Measurements from ENCODE around the gene IFNAR1. TPM values are rescaled to one million over a fixed set of nuclear protein-coding genes. Genes with fewer than 3 reads are reported as not detected.

The IFNAR1 gene
- total RNA-seq, 2 donors from 2014 or later, result 11.7 to 16.9 TPM

DNA sequence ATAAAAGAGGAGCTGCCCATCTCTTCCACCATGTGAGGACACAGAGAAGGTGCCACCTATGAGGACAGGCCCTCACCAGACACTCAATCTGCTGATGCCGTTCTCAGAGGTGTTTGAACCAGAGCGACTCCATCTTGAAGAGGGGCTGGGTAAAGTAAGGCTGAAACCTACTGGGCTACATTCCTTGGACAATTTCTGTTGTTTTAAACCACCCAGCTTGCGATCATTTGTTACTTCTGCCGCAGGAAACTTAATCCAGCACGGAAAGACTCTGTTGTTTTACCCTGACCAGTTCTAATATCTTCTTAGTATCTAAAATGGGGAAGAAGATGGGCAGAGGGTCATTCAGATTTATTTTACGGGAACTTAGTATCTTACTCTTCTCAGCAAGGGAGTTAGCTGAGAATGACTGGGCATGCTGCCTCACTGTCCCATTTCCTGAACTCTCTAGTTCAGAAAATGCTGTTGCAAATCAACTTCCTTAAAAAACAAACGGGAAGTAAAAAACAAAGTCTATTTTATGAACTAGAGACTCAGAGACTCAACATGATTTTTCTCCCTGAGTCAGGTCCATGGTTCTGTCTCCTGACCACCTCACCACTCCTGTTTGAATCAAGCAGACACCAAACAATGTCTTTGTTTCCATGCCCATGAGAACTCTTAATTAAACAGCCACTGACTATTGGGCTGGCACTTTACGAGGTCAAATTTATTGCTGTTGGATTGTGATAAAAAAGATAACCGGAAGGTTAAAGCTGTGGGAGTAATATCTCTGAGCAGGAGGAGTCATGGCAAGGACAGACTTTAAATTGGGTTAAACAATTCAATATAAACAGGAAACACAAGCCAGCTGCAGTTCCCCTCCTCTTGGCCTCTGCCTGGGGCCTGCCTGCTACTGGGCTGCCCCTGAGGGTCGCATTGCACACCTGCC lies 23.8 kb upstream of the IFNAR1 start:
- Mint-ChIP-seq H3K27me3 (ENCODE audit: insufficient read depth) (no peaks in the 10 kb centered on the region), H3K36me3 (ENCODE audit: low read depth) (no peaks in the 10 kb centered on the region), H3K27ac (no peak overlapping the region), H3K4me3 (no peak overlapping the region), H3K9me3 (no peaks in the 10 kb centered on the region), H3K4me1 (peaks cover 8% of the 10 kb centered on the region)
- no peak for DNase-seq
- H3K4me3 ChIP-seq (ENCODE audit: low read length), result no peak overlapping the region
- no peaks in the 10 kb centered on the region for H3K9me3 ChIP-seq (ENCODE audit: control insufficient read depth, low read length)
- no peaks in the 10 kb centered on the region for H3K27me3 ChIP-seq (ENCODE audit: control insufficient read depth, insufficient read depth, low read length, poor library complexity, severe bottlenecking)
- no peaks in the 10 kb centered on the region for H3K36me3 ChIP-seq (ENCODE audit: control insufficient read depth, insufficient read depth, low read length)
- 87 to 99% methylated on average over 7 to 10 of the region's 10 CpGs for WGBS, 2 experiments (ENCODE audit: insufficient coverage in 1 of 2, insufficient read length in 1 of 2)
- H3K4me1 ChIP-seq (ENCODE audit: control insufficient read depth, insufficient read depth, low read length), result no peaks in the 10 kb centered on the region
- no peak overlapping the region for H3K27ac ChIP-seq (ENCODE audit: low read depth, low read length)
- no peak overlapping the region for H3K9ac ChIP-seq (ENCODE audit: extremely low read depth, low read length, poor library complexity, severe bottlenecking)
- TF ChIP-seq, protein P1, sequence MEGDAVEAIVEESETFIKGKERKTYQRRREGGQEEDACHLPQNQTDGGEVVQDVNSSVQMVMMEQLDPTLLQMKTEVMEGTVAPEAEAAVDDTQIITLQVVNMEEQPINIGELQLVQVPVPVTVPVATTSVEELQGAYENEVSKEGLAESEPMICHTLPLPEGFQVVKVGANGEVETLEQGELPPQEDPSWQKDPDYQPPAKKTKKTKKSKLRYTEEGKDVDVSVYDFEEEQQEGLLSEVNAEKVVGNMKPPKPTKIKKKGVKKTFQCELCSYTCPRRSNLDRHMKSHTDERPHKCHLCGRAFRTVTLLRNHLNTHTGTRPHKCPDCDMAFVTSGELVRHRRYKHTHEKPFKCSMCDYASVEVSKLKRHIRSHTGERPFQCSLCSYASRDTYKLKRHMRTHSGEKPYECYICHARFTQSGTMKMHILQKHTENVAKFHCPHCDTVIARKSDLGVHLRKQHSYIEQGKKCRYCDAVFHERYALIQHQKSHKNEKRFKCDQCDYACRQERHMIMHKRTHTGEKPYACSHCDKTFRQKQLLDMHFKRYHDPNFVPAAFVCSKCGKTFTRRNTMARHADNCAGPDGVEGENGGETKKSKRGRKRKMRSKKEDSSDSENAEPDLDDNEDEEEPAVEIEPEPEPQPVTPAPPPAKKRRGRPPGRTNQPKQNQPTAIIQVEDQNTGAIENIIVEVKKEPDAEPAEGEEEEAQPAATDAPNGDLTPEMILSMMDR (conservative IDR thresholded peaks at IDR 0.05), result no peak

DNA sequence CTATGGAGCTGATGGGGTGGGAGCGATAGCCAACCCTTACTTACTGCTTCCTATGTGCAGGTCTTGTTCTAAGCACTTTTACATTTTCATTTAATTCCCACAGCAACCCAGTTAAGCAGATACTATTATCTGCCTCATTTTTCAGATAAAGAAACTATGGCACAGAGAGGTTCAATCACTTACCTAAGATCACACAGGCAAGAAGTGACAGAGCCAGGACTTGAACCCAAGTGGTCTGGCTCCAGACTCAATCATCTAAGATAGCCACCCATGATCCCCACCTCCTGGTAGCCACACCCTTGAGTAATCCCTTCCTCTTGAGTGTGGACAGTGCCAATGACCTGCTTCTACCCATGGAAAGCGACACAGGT lies 23.2 kb upstream of the IFNAR1 start:
- no peaks in the 10 kb centered on the region for H3K9me3 ChIP-seq (ENCODE audit: control insufficient read depth, low read length)
- H3K4me1 ChIP-seq (ENCODE audit: control insufficient read depth, insufficient read depth, low read length), result no peaks in the 10 kb centered on the region
- no peak for DNase-seq
- no peaks in the 10 kb centered on the region for H3K36me3 Mint-ChIP-seq (ENCODE audit: low read depth)
- no peaks in the 10 kb centered on the region for H3K9me3 Mint-ChIP-seq
- H3K27me3 Mint-ChIP-seq (ENCODE audit: insufficient read depth), result no peaks in the 10 kb centered on the region
- H3K4me3 Mint-ChIP-seq, result no peak overlapping the region
- no peaks in the 10 kb centered on the region for H3K27me3 ChIP-seq (ENCODE audit: control insufficient read depth, insufficient read depth, low read length, poor library complexity, severe bottlenecking)
- H3K27ac ChIP-seq (ENCODE audit: low read depth, low read length), result no peak overlapping the region
- 88 to 100% methylated on average over 1 to 2 of the region's 2 CpGs for WGBS, 2 experiments (ENCODE audit: insufficient coverage in 1 of 2, insufficient read length in 1 of 2)
- no peak overlapping the region for H3K9ac ChIP-seq (ENCODE audit: extremely low read depth, low read length, poor library complexity, severe bottlenecking)
- TF ChIP-seq, protein P1 (conservative IDR thresholded peaks at IDR 0.05), result no peak
- H3K4me3 ChIP-seq (ENCODE audit: low read length), result no peak overlapping the region
- no peaks in the 10 kb centered on the region for H3K36me3 ChIP-seq (ENCODE audit: control insufficient read depth, insufficient read depth, low read length)
- peaks cover 8% of the 10 kb centered on the region for H3K4me1 Mint-ChIP-seq
- no peak overlapping the region for H3K27ac Mint-ChIP-seq

DNA sequence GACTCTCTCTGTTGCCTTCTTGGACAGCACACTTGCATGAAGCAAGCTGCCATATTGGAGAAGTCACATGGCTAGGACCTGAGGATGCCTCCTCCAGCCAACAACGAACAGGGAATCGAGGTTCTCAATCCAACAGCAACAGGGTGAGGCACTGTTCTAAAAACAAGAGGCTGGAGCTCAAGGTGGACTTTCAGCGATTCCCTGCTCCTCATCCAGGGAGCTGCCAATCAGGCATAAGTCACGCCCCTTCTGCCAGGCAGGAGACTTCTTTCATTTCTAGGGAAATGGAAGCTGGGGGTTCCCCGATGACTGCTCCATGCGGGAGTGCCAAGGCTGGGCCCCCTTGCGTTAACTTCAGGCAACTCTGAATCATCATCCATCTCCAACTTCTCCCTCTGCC lies 22.7 kb upstream of the IFNAR1 start:
- Mint-ChIP-seq H3K4me1 (peaks cover 8% of the 10 kb centered on the region), H3K27ac (no peak overlapping the region), H3K4me3 (no peak overlapping the region), H3K27me3 (ENCODE audit: insufficient read depth) (no peaks in the 10 kb centered on the region), H3K9me3 (no peaks in the 10 kb centered on the region), H3K36me3 (ENCODE audit: low read depth) (no peaks in the 10 kb centered on the region)
- Histone ChIP-seq H3K36me3 (ENCODE audit: control insufficient read depth, insufficient read depth, low read length) (no peaks in the 10 kb centered on the region), H3K27me3 (ENCODE audit: control insufficient read depth, insufficient read depth, low read length, poor library complexity, severe bottlenecking) (no peaks in the 10 kb centered on the region), H3K9me3 (ENCODE audit: control insufficient read depth, low read length) (no peaks in the 10 kb centered on the region), H3K4me3 (ENCODE audit: low read length) (no peak overlapping the region), H3K4me1 (ENCODE audit: control insufficient read depth, insufficient read depth, low read length) (no peaks in the 10 kb centered on the region), H3K9ac (ENCODE audit: extremely low read depth, low read length, poor library complexity, severe bottlenecking) (no peak overlapping the region), H3K27ac (ENCODE audit: low read depth, low read length) (no peak overlapping the region)
- WGBS, 2 experiments (ENCODE audit: insufficient coverage in 1 of 2, insufficient read length in 1 of 2), result 88 to 96% methylated on average over 4 to 7 of the region's 7 CpGs
- TF ChIP-seq, protein P1 (conservative IDR thresholded peaks at IDR 0.05), result no peak
- no peak for DNase-seq
